GM21576 (cell line): Measurements from ENCODE around the gene KDM4C.
"Not testable (repeated sequence)": the region's sequence is repeated elsewhere in the genome, so short reads cannot be mapped to it uniquely, and the experiment has no call there.

Experiments
- ATAC-seq: cut with Tn5 transposase; IDR thresholded peaks from one replicate; pipeline ENCODE4 v1.9.1; 2021; ENCODE audit warnings: mild to moderate bottlenecking, moderate library complexity; ENCODE audit not compliant: unreplicated experiment

The KDM4C gene

GRCh38 chr9:6757456-6758247 is at the start of gene KDM4C:
KDM4C (plus strand) TSS chr9:6757973; CDS start chr9:6792989, 35,016 bp downstream.
- peak; percentile 76 for ATAC-seq

- no peak for ATAC-seq
These were observed 49.0 kb upstream of the KDM4C start for GRCh38 chr9:6708732-6709131.

- ATAC-seq: no peak
These were observed 46.4 kb upstream of the KDM4C start for GRCh38 chr9:6711403-6711802.

GRCh38 chr9:6712041-6712440 is 45.7 kb upstream of the KDM4C start:
- no peak for ATAC-seq

GRCh38 chr9:6714176-6714575 is 43.6 kb upstream of the KDM4C start:
- no peak for ATAC-seq

GRCh38 chr9:6715153-6715754 is 42.5 kb upstream of the KDM4C start:
- not testable (repeated sequence) for ATAC-seq

GRCh38 chr9:6715755-6716643 is 41.8 kb upstream of the KDM4C start:
- peak; percentile 74 for ATAC-seq

GRCh38 chr9:6716766-6717165 is 41.0 kb upstream of the KDM4C start:
- no peak for ATAC-seq

- ATAC-seq: no peak
These were observed 33.8 kb upstream of the KDM4C start for GRCh38 chr9:6723881-6724420.

GRCh38 chr9:6733257-6733656 is 24.5 kb upstream of the KDM4C start:
- no peak for ATAC-seq

GRCh38 chr9:6733831-6734230 is 23.9 kb upstream of the KDM4C start:
- ATAC-seq: no peak

GRCh38 chr9:6735422-6735821 is 22.4 kb upstream of the KDM4C start:
- no peak for ATAC-seq

GRCh38 chr9:6739218-6739617 is 18.6 kb upstream of the KDM4C start:
- ATAC-seq: no peak

- not testable (repeated sequence) for ATAC-seq
These were observed 8.9 kb upstream of the KDM4C start for GRCh38 chr9:6748861-6749260.

GRCh38 chr9:6754861-6755260 is 2.9 kb upstream of the KDM4C start:
- not testable (repeated sequence) for ATAC-seq

- peak; percentile 43 for ATAC-seq
These were observed 679 bp upstream of the KDM4C start for GRCh38 chr9:6757132-6757455.

- ATAC-seq: peak; percentile 6
These were observed 400 bp downstream of the KDM4C start for GRCh38 chr9:6758248-6758497.

- ATAC-seq: peak; percentile 29
These were observed 868 bp downstream of the KDM4C start for GRCh38 chr9:6758498-6759184.

GRCh38 chr9:6759185-6759977 is 1.6 kb downstream of the KDM4C start:
- peak; percentile 15 for ATAC-seq

- no peak for ATAC-seq
These were observed 3.5 kb downstream of the KDM4C start for GRCh38 chr9:6761306-6761705.
